HFF-Myc (cell line): ENCODE results near the gene GPR171.

ENCODE experiments used
- DNase-seq: peaks from one replicate; pipeline ENCODE4 v3.0.0-alpha.2; 2011; ENCODE audit warnings: low read depth; ENCODE audit errors: extremely low read depth
- H3K4me3 ChIP-seq: replicated peaks from 2 replicates; pipeline ENCODE4 v1.5.1; 2011; ENCODE audit warnings: low read depth, mild to moderate bottlenecking, control low read depth, low read length
- CTCF ChIP-seq: IDR thresholded peaks from 2 replicates; pipeline ENCODE4 v1.5.1; 2012; ENCODE audit warnings: mild to moderate bottlenecking, low read depth, low read length, control low read depth; ENCODE audit errors: missing control alignments

GPR171 gene

GRCh38 chr3:151225040-151225975 is 22.3 kb upstream of the GPR171 start:
- no peak for TF ChIP-seq CTCF
- no peak overlapping the region for H3K4me3 ChIP-seq
- DNase-seq: no peak

DNA sequence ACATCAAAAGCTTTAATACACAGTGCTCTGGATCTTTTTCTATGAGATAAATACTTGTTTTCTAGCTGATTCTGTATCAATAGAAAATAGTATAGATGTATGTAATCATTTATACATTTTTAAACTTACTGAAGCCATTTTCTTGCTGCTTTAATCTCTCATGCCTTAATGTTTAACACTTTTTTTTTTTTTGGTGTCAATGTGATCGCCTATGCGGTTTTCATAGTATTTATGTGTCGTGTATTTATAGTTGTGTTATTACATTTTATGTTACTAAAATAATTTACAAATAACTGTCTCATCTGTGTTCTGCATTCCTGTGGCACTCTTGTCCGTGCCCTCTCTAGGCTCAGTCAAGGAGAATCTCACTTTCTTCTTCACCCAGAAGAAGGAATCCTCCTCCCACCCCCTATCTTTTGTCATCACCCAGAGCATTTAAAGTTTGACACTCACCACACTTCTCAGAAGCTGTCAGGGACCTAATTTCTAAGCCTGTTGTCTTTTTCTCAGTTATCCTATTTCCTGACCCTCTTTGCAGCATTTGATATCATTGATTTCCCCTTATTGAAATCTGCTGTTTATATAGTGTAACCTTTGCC is 21.4 kb upstream of the GPR171 start:
- no peak for TF ChIP-seq CTCF
- no peak overlapping the region for H3K4me3 ChIP-seq
- DNase-seq: no peak

- TF ChIP-seq CTCF: no peak
- no peak for DNase-seq
- no peak overlapping the region for H3K4me3 ChIP-seq
Measured at GRCh38 chr3:151219056-151219455, 16.0 kb upstream of the GPR171 start.

DNA sequence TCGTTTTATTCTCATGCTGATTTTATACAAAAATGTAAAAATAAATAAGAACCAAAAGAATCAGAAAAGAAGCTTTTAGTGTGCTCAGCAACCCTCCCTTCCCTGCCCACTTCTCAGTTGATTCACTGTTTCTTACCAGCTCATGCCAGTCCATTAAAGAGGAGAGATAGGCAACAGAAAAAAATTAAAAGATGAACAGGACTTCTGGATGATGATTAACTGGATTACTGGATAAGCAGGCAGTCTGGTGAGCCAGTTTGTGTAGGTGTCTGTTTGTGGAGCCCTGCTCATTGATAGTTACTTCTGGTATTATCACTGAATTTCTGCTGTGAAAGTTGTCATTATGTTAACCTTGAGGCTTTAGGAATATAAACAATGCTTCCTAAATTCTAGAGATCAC is 15.1 kb upstream of the GPR171 start:
- no peak for TF ChIP-seq CTCF
- DNase-seq: no peak
- H3K4me3 ChIP-seq: no peak overlapping the region

- H3K4me3 ChIP-seq: no peak overlapping the region
- no peak for TF ChIP-seq CTCF
- no peak for DNase-seq
Measured at GRCh38 chr3:151216641-151217607, 13.9 kb upstream of the GPR171 start.

DNA sequence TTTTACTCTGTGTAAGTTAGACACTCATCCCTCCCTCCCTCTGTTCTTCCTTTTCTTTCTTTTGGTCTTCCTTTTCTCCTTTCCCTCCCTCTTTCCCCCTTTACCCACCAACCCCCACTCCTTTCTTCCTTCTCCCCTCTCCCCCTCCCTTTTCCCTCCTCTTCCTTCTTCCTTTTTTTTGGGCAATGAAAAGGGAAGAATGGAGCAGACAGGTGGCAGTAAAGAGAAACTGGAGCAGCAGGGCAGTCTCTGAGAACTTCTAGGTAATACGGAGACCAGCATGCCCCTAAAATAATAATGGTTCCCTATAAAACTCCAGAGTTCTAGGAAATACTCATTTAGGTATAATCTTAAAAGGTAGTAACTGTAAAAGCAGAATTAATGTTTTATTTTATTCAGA is 11.4 kb upstream of the GPR171 start:
- no peak overlapping the region for H3K4me3 ChIP-seq
- no peak for DNase-seq
- no peak for TF ChIP-seq CTCF
